H1 (cell line): ENCODE data around the gene REPS1. TPM values are rescaled to one million over a fixed set of nuclear protein-coding genes. Genes with fewer than 3 reads are reported as not detected.

Source experiments
- SIX5 ChIP-seq: IDR thresholded peaks from 2 replicates; pipeline ENCODE4 v1.6.1; 2011; ENCODE audit warnings: mild to moderate bottlenecking, low read depth, low read length
- TBP ChIP-seq: IDR thresholded peaks from 2 replicates; pipeline ENCODE4 v1.6.1; 2011; ENCODE audit warnings: low read depth, low read length, improper control_type of control experiment
- polyA plus RNA-seq, 7 experiments: library from polyadenylated mRNA; depleted of rRNA in 3 of 7; stranded (reverse) in 5 of 7; unstranded in 2 of 7; fragments of >200 nt in 5 of 7; fragments of 200-250 nt in 2 of 7; gene quantifications; 1 replicate in 5 of 7; 2 replicates in 1 of 7; 4 replicates in 1 of 7; pipeline versions ENCODE4 v1.2.1 to v1.2.3, GENCODE V29; 2011 to 2013; ENCODE audit warnings: missing spikeins in 2 of 7, mixed read lengths in 2 of 7
- total RNA-seq: library from RNA; stranded (reverse); fragmentation: NEBNext Ultra II Directional; extraction: Animal tissue kit (Norgen Biotek cat#: 25700); gene quantifications from 2 replicates; pipeline ENCODE4 v1.2.1, GENCODE V29; 2021

Gene REPS1
- total and polyA plus RNA-seq, 2 of the 8 experiments (the other 6 are each of a cell fraction or from before 2014, with no cell fraction given) = 52.1 to 68.9 TPM

GRCh38 chr6:138931660-138932059 lies 56.4 kb downstream of the REPS1 start (continued):
- TF ChIP-seq TBP (no peak), SIX5 (no peak)
